ENCODE data around the gene LSM4.
A peak's percentile ranks its signal among the peaks of the same experiment; 100 is the strongest.

Gene LSM4

GRCh38 chr19:18292810-18293641, 29.9 kb downstream of the LSM4 start (continued):
- TF ChIP-seq KLF9 (tag by site-specific recombination; IDR thresholded peaks at IDR 0.05; ENCODE audit: low read depth) (no peak), ZNF391 (tag by site-specific recombination; IDR thresholded peaks at IDR 0.05; ENCODE audit: borderline replicate concordance, low read depth) (0 out of 2 replicates have a peak, but pooled peaks have one; percentile 11), ZNF654 (tag by site-specific recombination; IDR thresholded peaks at IDR 0.05; ENCODE audit: low read depth) (no peak), ZNF140 (tag by site-specific recombination; IDR thresholded peaks at IDR 0.05) (no peak), ZNF514 (tag by site-specific recombination; IDR thresholded peaks at IDR 0.05) (no peak), ZNF701 (tag by site-specific recombination; IDR thresholded peaks at IDR 0.05) (no peak), ZNF426 (tag by site-specific recombination; IDR thresholded peaks at IDR 0.05) (no peak), GLIS2 (tag by site-specific recombination; IDR thresholded peaks at IDR 0.05) (0 out of 2 replicates have a peak, but pooled peaks have one; percentile 11), ZNF354C (tag by site-specific recombination; IDR thresholded peaks at IDR 0.05; ENCODE audit: borderline replicate concordance, low read depth) (no peak), ZNF518A (tag by site-specific recombination; conservative IDR thresholded peaks at IDR 0.05; ENCODE audit: low read depth) (no peak), ZNF341 (tag by site-specific recombination; IDR thresholded peaks at IDR 0.05; ENCODE audit: low read depth) (no peak; the same call in 1 of the 2 replicates), ZNF623 (tag by site-specific recombination; IDR thresholded peaks at IDR 0.05) (no peak), ZNF549 (tag by site-specific recombination; IDR thresholded peaks at IDR 0.05) (no peak), PRDM2 (tag by site-specific recombination; IDR thresholded peaks at IDR 0.05; ENCODE audit: borderline replicate concordance) (no peak), GLI2 (tag by site-specific recombination; IDR thresholded peaks at IDR 0.05; ENCODE audit: borderline replicate concordance, low read depth) (no peak), ZBTB11 (tag by site-specific recombination; conservative IDR thresholded peaks at IDR 0.05; ENCODE audit: low read depth) (peak; percentile 29; the same call in 1 of the 2 replicates), ZNF292 (tag by site-specific recombination; IDR thresholded peaks at IDR 0.05; ENCODE audit: borderline replicate concordance, low read depth) (no peak), ZNF174 (tag by site-specific recombination; IDR thresholded peaks at IDR 0.05) (no peak), ZNF488 (tag by site-specific recombination; IDR thresholded peaks at IDR 0.05) (no peak), ZBTB7A (tag by site-specific recombination; IDR thresholded peaks at IDR 0.05; ENCODE audit: low read depth) (no peak)
